HepG2 (cell line): Measurements from ENCODE around the gene SLC9A4. TPM values are rescaled to one million over a fixed set of nuclear protein-coding genes. Genes with fewer than 3 reads are reported as not detected.

Source experiments
- ATAC-seq: fragments of 200-7000 bp; cut with Tn5 transposase; 3 replicates; pipeline ENCODE4 v1.9.1; 2020; ENCODE audit warnings: mild to moderate bottlenecking, moderate library complexity
- BruUV-seq: library from RNA; stranded (reverse); fragments of 400-500 nt; replicated peaks from 2 replicates; lab custom pipeline; 2021; lab: Mats Ljungman, UMichigan
- CTCF ChIA-PET: fragments of 300-600 bp; formaldehyde crosslinking; extraction: SDS; loops from one replicate; lab custom pipeline; 2021; ENCODE audit warnings: low total read pairs, inconsistent platforms, low intra/inter-chr PET ratio; lab: Yijun Ruan, JAX
- POLR2A ChIA-PET: fragments of 350-600 bp; sonication (Branson Sonifier 250); formaldehyde crosslinking; loops from one replicate; lab custom pipeline; 2020; ENCODE audit warnings: antibody characterized with exemption, inconsistent platforms; lab: Yijun Ruan, JAX
- DNase-seq: peaks from one replicate; pipeline ENCODE4 v3.0.0-alpha.2; 2015; ENCODE audit warnings: low spot score
- FAIRE-seq: peaks from 3 replicates; lab custom pipeline; 2011; peaks lifted over from hg19 to GRCh38; lab: Jason Lieb, UNC
- H2AFZ ChIP-seq: one replicate; pipeline ENCODE4 v1.6.1; 2011; ENCODE audit warnings: low read length, inconsistent platforms
- H3K27ac ChIP-seq: fragments of 300-600 bp; 3 replicates; pipeline ENCODE4 v1.8.0; 2011; ENCODE audit warnings: mixed run types, mild to moderate bottlenecking, mixed read lengths, low read length, inconsistent platforms; ENCODE audit not compliant: insufficient read depth; ENCODE audit errors: extremely low read length
- H3K27me3 ChIP-seq, 2 experiments: fragments of 200-600 bp in 1 of 2; 2 replicates in 1 of 2; 3 replicates in 1 of 2; pipeline versions ENCODE4 v1.6.0 to v1.8.0; 2011; ENCODE audit warnings: low read length in 2 of 2, mild to moderate bottlenecking in 2 of 2, moderate library complexity in 2 of 2, inconsistent platforms in 1 of 2; ENCODE audit not compliant: insufficient read depth in 2 of 2, control insufficient read depth in 1 of 2
- H3K36me3 ChIP-seq, 2 experiments: fragments of 200-600 bp in 1 of 2; replicated peaks in 1 of 2; 2 replicates in 1 of 2; 3 replicates in 1 of 2; pipeline versions ENCODE4 v1.5.1 to v1.8.0; 2011; ENCODE audit warnings: low read length in 2 of 2, inconsistent platforms in 1 of 2; ENCODE audit not compliant: insufficient read depth in 2 of 2, control insufficient read depth in 1 of 2
- H3K4me1 ChIP-seq: 2 replicates; pipeline ENCODE4 v1.5.1; 2012; ENCODE audit warnings: low read length, inconsistent platforms; ENCODE audit not compliant: insufficient read depth
- H3K4me2 ChIP-seq: 2 replicates; pipeline ENCODE4 v1.6.0; 2011; ENCODE audit warnings: low read depth, low read length, inconsistent platforms
- H3K4me3 ChIP-seq, 3 experiments: fragments of 200-600 bp in 1 of 3; sonication (generic), shearing (Covaris generic) in 1 of 3; replicated peaks in 1 of 3; 2 replicates each; pipeline ENCODE4 v1.5.1; 2011 to 2016; ENCODE audit warnings: low read length in 3 of 3, inconsistent platforms in 2 of 3, low read depth in 2 of 3, mild to moderate bottlenecking in 2 of 3, control low read depth in 1 of 3, mixed read lengths in 1 of 3; ENCODE audit not compliant: insufficient read depth in 1 of 3
- H3K79me2 ChIP-seq: one replicate; pipeline ENCODE4 v1.6.1; 2011; ENCODE audit warnings: low read length, inconsistent platforms; ENCODE audit not compliant: insufficient read depth
- H3K9ac ChIP-seq: 2 replicates; pipeline ENCODE4 v1.6.0; 2011; ENCODE audit warnings: mild to moderate bottlenecking, low read depth, low read length, inconsistent platforms; ENCODE audit not compliant: insufficient read depth
- H3K9me3 ChIP-seq: 2 replicates; pipeline ENCODE4 v1.5.1; 2012; ENCODE audit warnings: mild to moderate bottlenecking, low read length
- H4K20me1 ChIP-seq: 2 replicates; pipeline ENCODE4 v1.6.0; 2011; ENCODE audit warnings: inconsistent platforms, mild to moderate bottlenecking, low read length, moderate library complexity; ENCODE audit not compliant: insufficient read depth
- MTA1 ChIP-seq: sonication (generic); formaldehyde crosslinking; IDR thresholded peaks from 2 replicates; pipeline ENCODE4 v1.4.0; 2020; ENCODE audit warnings: missing genetic modification reagents, mild to moderate bottlenecking, borderline replicate concordance
- MXD3 ChIP-seq: IDR thresholded peaks from 2 replicates; pipeline ENCODE4 v1.6.1; 2016; ENCODE audit warnings: mild to moderate bottlenecking, missing biosample characterization, missing genetic modification reagents
- PBX2 ChIP-seq: IDR thresholded peaks from 2 replicates; pipeline ENCODE4 v1.6.1; 2016; ENCODE audit warnings: control low read depth
- SKIL ChIP-seq: sonication (generic); formaldehyde crosslinking; IDR thresholded peaks from 2 replicates; pipeline ENCODE4 v1.8.0; 2022; ENCODE audit warnings: missing genetic modification reagents, mild to moderate bottlenecking, moderate library complexity, borderline replicate concordance
- SMYD3 ChIP-seq: sonication (generic); formaldehyde crosslinking; IDR thresholded peaks from 2 replicates; pipeline ENCODE4 v1.8.1; 2023; ENCODE audit warnings: mild to moderate bottlenecking, missing genetic modification reagents
- ZC3H13 ChIP-seq: sonication (generic); formaldehyde crosslinking; IDR thresholded peaks from 2 replicates; pipeline ENCODE4 v1.8.1; 2023; ENCODE audit warnings: mild to moderate bottlenecking, missing genetic modification reagents, moderate library complexity
- ZNF619 ChIP-seq: sonication (generic); formaldehyde crosslinking; IDR thresholded peaks from 2 replicates; pipeline ENCODE4 v1.4.0; 2020; ENCODE audit warnings: mild to moderate bottlenecking, missing genetic modification reagents
- ZNF83 ChIP-seq: sonication (generic); formaldehyde crosslinking; IDR thresholded peaks from 2 replicates; pipeline ENCODE4 v1.4.0; 2020; ENCODE audit warnings: missing genetic modification reagents, mild to moderate bottlenecking, borderline replicate concordance
- WGBS: methylation state at CpG from one replicate; pipeline ENCODE4 v1.1.6; 2017; ENCODE audit warnings: low lambda C conversion rate; 5-methylcytosine and 5-hydroxymethylcytosine counted together
- in situ Hi-C: cut with HindIII; loops from 2 replicates; pipeline ENCODE4 v1.10.0; 2017; ENCODE audit warnings: low pct_unique_long_range_greater_than_20kb; ENCODE audit not compliant: extremely low pct_ligation_motif_present
- intact Hi-C: fragments of 100-400 bp; cut with micrococcal nuclease; formaldehyde crosslinking; loops from one replicate; pipeline ENCODE4 v1.10.0; 2022; ENCODE audit not compliant: unreplicated experiment
- polyA plus RNA-seq, 8 experiments: library from polyadenylated mRNA; depleted of rRNA in 3 of 8; stranded (reverse) in 7 of 8; unstranded in 1 of 8; fragments of >200 nt; fragmentation: Illumina TruSeq in 4 of 8; extraction: Trizol in 4 of 8; gene quantifications; 2 replicates each; pipeline versions ENCODE4 v1.2.1 to v1.2.3, GENCODE V29; 2011 to 2016; ENCODE audit warnings: low read depth in 4 of 8, missing spikeins in 1 of 8, mixed read lengths in 1 of 8; ENCODE audit not compliant: insufficient read depth in 1 of 8
- total RNA-seq, 5 experiments: library from RNA; depleted of rRNA; stranded (reverse); fragments of >200 nt; fragmentation: Illumina TruSeq; extraction: Trizol; gene quantifications; 2 replicates each; pipeline ENCODE4 v1.2.3, GENCODE V29; 2016; ENCODE audit warnings: low read depth in 1 of 5

Gene SLC9A4
- total and polyA plus RNA-seq, 2 of the 13 experiments (the other 11 are each of a cell fraction or from before 2014, with no cell fraction given): not detected

GRCh38 chr2:102481931-102482330, 8.9 kb downstream of the SLC9A4 start (continued):
- no peak for TF ChIP-seq MXD3 (CRISPR knock-in tag)
- no peak for TF ChIP-seq ZNF83 (CRISPR knock-in tag)

GRCh38 chr2:102483086-102483485, 10.1 kb downstream of the SLC9A4 start:
- Histone ChIP-seq H3K27me3 (0 out of 5 replicates have a peak, but pooled peaks cover 0 to 8% of the 10 kb centered on the region in 2 experiments), H3K9me3 (no peaks in the 10 kb centered on the region), H3K79me2 (no peaks in the 10 kb centered on the region), H3K9ac (no peak overlapping the region), H3K4me1 (no peaks in the 10 kb centered on the region), H2AFZ (no peak overlapping the region), H3K36me3 (no peaks in the 10 kb centered on the region), H3K27ac (no peak overlapping the region), H4K20me1 (no peaks in the 10 kb centered on the region), H3K4me2 (no peak overlapping the region), H3K4me3 (no peak overlapping the region)
- BruUV-seq: no TSS peak
- intact Hi-C loops: no loop called here
- ChIA-PET POLR2A (no interaction called here), CTCF (no interaction called here)
- FAIRE-seq: no peak
- in situ Hi-C loops: no loop called here
- no peak for ATAC-seq
- WGBS: 61% methylated on average over 6 of the region's 6 CpGs
- DNase-seq: no peak
- TF ChIP-seq SMYD3 (no peak), PBX2 (CRISPR knock-in tag) (no peak), MTA1 (no peak), ZC3H13 (CRISPR knock-in tag) (no peak), ZNF619 (CRISPR knock-in tag) (no peak), SKIL (CRISPR knock-in tag) (no peak)
